HEK293 (cell line): ENCODE results near the gene PRMT2.

Experiments
- CTCF ChIA-PET: fragments of 350-600 bp; formaldehyde crosslinking; extraction: SDS; loops from one replicate; lab custom pipeline; 2021; ENCODE audit warnings: antibody characterized with exemption; lab: Yijun Ruan, JAX
- POLR2A ChIA-PET: fragments of 300-600 bp; formaldehyde crosslinking; extraction: SDS; loops from one replicate; lab custom pipeline; 2020; ENCODE audit warnings: antibody characterized with exemption, inconsistent platforms; lab: Yijun Ruan, JAX
- H3K27ac ChIP-seq: fragments of 200-500 bp; sonication (Bioruptor generic); 2 replicates; pipeline ENCODE4 v1.5.1; 2014; ENCODE audit warnings: low read depth, low read length, control low read depth, inconsistent platforms; ENCODE audit errors: extremely low read depth
- H3K36me3 ChIP-seq, 2 experiments: fragments of 200-500 bp in 1 of 2; sonication (Bioruptor generic) in 1 of 2; 1 replicate in 1 of 2; 2 replicates in 1 of 2; pipeline ENCODE4 v1.5.1; 2014 to 2017; ENCODE audit warnings: inconsistent platforms in 2 of 2, low read length in 2 of 2; ENCODE audit not compliant: control insufficient read depth in 2 of 2, insufficient read depth in 1 of 2
- H3K4me1 ChIP-seq: fragments of 200-500 bp; sonication (Bioruptor generic); 2 replicates; pipeline ENCODE4 v1.5.1; 2014; ENCODE audit warnings: mild to moderate bottlenecking, low read length, inconsistent platforms; ENCODE audit not compliant: control insufficient read depth, insufficient read depth
- H3K4me3 ChIP-seq: 2 replicates; pipeline ENCODE4 v1.5.1; 2011; ENCODE audit warnings: low read depth, mild to moderate bottlenecking, control low read depth, low read length, moderate library complexity
- H3K9me3 ChIP-seq: fragments of 200-500 bp; sonication (Bioruptor generic); 2 replicates; pipeline ENCODE4 v1.5.1; 2014; ENCODE audit warnings: low read depth, low read length, inconsistent platforms; ENCODE audit not compliant: control insufficient read depth, insufficient read depth
- FEZF1 ChIP-seq: fragments of 450-650 bp; formaldehyde crosslinking; IDR thresholded peaks from 2 replicates; pipeline ENCODE4 v1.5.1; 2016; ENCODE audit warnings: missing biosample characterization, missing genetic modification characterization
- GLI2 ChIP-seq: fragments of 450-650 bp; formaldehyde crosslinking; IDR thresholded peaks from 2 replicates; pipeline ENCODE4; 2017; ENCODE audit warnings: missing biosample characterization, missing genetic modification characterization, low read depth, borderline replicate concordance
- GLIS2 ChIP-seq: fragments of 450-650 bp; formaldehyde crosslinking; IDR thresholded peaks from 2 replicates; pipeline ENCODE4 v1.5.1; 2016; ENCODE audit warnings: missing biosample characterization, missing genetic modification characterization
- KLF1 ChIP-seq: fragments of 450-650 bp; formaldehyde crosslinking; IDR thresholded peaks from 2 replicates; pipeline ENCODE4 v1.5.1; 2016; ENCODE audit warnings: missing biosample characterization, missing genetic modification characterization
- KLF8 ChIP-seq: fragments of 450-650 bp; formaldehyde crosslinking; IDR thresholded peaks from 2 replicates; pipeline ENCODE4 v1.5.1; 2016; ENCODE audit warnings: missing biosample characterization, missing genetic modification characterization
- MZF1 ChIP-seq: fragments of 450-650 bp; formaldehyde crosslinking; IDR thresholded peaks from 2 replicates; pipeline ENCODE4 v1.5.1; 2017; ENCODE audit warnings: missing biosample characterization, missing genetic modification characterization, borderline replicate concordance
- SCRT1 ChIP-seq: fragments of 450-650 bp; formaldehyde crosslinking; IDR thresholded peaks from 2 replicates; pipeline ENCODE4 v1.5.1; 2016; ENCODE audit warnings: missing biosample characterization, missing genetic modification characterization, borderline replicate concordance
- SCRT2 ChIP-seq: fragments of 450-650 bp; formaldehyde crosslinking; IDR thresholded peaks from 2 replicates; pipeline ENCODE4 v1.5.1; 2016; ENCODE audit warnings: missing biosample characterization, missing genetic modification characterization
- TRIM28 ChIP-seq: IDR thresholded peaks from 2 replicates; pipeline ENCODE4 v1.6.1; 2011; ENCODE audit warnings: low read length, control low read depth, borderline replicate concordance
- WT1 ChIP-seq: fragments of 450-650 bp; formaldehyde crosslinking; IDR thresholded peaks from 2 replicates; pipeline ENCODE4 v1.5.1; 2016; ENCODE audit warnings: missing biosample characterization, missing genetic modification characterization
- YY1 ChIP-seq: fragments of 450-650 bp; formaldehyde crosslinking; IDR thresholded peaks from 2 replicates; pipeline ENCODE4 v1.5.1; 2018; ENCODE audit warnings: missing biosample characterization, missing genetic modification characterization
- ZFP41 ChIP-seq: fragments of 450-650 bp; formaldehyde crosslinking; IDR thresholded peaks from 2 replicates; pipeline ENCODE4 v1.5.1; 2016; ENCODE audit warnings: missing biosample characterization, missing genetic modification characterization, borderline replicate concordance
- ZNF112 ChIP-seq: fragments of 450-650 bp; formaldehyde crosslinking; IDR thresholded peaks from 2 replicates; pipeline ENCODE4 v1.5.0; 2017; ENCODE audit warnings: missing biosample characterization, missing genetic modification characterization
- ZNF132 ChIP-seq: fragments of 450-650 bp; formaldehyde crosslinking; IDR thresholded peaks from 2 replicates; pipeline ENCODE4 v1.5.1; 2017; ENCODE audit warnings: missing biosample characterization, missing genetic modification characterization, borderline replicate concordance
- ZNF138 ChIP-seq: fragments of 450-650 bp; formaldehyde crosslinking; IDR thresholded peaks from 2 replicates; pipeline ENCODE4 v1.5.1; 2016; ENCODE audit warnings: missing biosample characterization, missing genetic modification characterization, borderline replicate concordance
- ZNF175 ChIP-seq: fragments of 450-650 bp; formaldehyde crosslinking; IDR thresholded peaks from 2 replicates; pipeline ENCODE4 v1.5.1; 2016; ENCODE audit warnings: missing biosample characterization, missing genetic modification characterization
- ZNF248 ChIP-seq: fragments of 450-650 bp; formaldehyde crosslinking; IDR thresholded peaks from 2 replicates; pipeline ENCODE4 v1.5.1; 2017; ENCODE audit warnings: missing biosample characterization, missing genetic modification characterization
- ZNF292 ChIP-seq: fragments of 450-650 bp; formaldehyde crosslinking; IDR thresholded peaks from 2 replicates; pipeline ENCODE4 v1.5.1; 2016; ENCODE audit warnings: low read depth, missing biosample characterization, missing genetic modification characterization, borderline replicate concordance
- ZNF354C ChIP-seq: fragments of 450-650 bp; formaldehyde crosslinking; IDR thresholded peaks from 2 replicates; pipeline ENCODE4 v1.5.1; 2016; ENCODE audit warnings: missing biosample characterization, missing genetic modification characterization, low read depth, borderline replicate concordance
- ZNF423 ChIP-seq: fragments of 450-650 bp; formaldehyde crosslinking; IDR thresholded peaks from 2 replicates; pipeline ENCODE4 v1.5.1; 2016; ENCODE audit warnings: missing biosample characterization, missing genetic modification characterization
- ZNF510 ChIP-seq: fragments of 450-650 bp; formaldehyde crosslinking; IDR thresholded peaks from 2 replicates; pipeline ENCODE4 v1.5.1; 2018; ENCODE audit warnings: mild to moderate bottlenecking, missing genetic modification characterization, missing biosample characterization; ENCODE audit not compliant: insufficient replicate concordance
- ZNF529 ChIP-seq: fragments of 450-650 bp; formaldehyde crosslinking; IDR thresholded peaks from 2 replicates; pipeline ENCODE4 v1.5.1; 2017; ENCODE audit warnings: missing genetic modification characterization, missing biosample characterization; ENCODE audit not compliant: insufficient replicate concordance
- ZNF596 ChIP-seq: fragments of 450-650 bp; IDR thresholded peaks from 2 replicates; pipeline ENCODE4 v1.5.0; 2018; ENCODE audit warnings: missing biosample characterization, mild to moderate bottlenecking, missing genetic modification characterization, moderate library complexity
- ZSCAN23 ChIP-seq: fragments of 450-650 bp; formaldehyde crosslinking; IDR thresholded peaks from 2 replicates; pipeline ENCODE4 v1.5.1; 2016; ENCODE audit warnings: missing biosample characterization, missing genetic modification characterization
- TF ChIP-seq, protein P1 (sequence below): fragments of 450-650 bp; formaldehyde crosslinking; IDR thresholded peaks from 2 replicates; pipeline ENCODE4 v1.5.1; 2016; ENCODE audit warnings: missing biosample characterization, missing genetic modification characterization
- TF ChIP-seq, protein P2 (sequence below): fragments of 450-650 bp; formaldehyde crosslinking; IDR thresholded peaks from 2 replicates; pipeline ENCODE4 v1.5.1; 2017; ENCODE audit warnings: missing biosample characterization, missing genetic modification characterization
- TF ChIP-seq, protein P3 (sequence below): fragments of 450-650 bp; formaldehyde crosslinking; IDR thresholded peaks from 2 replicates; pipeline ENCODE4 v1.5.1; 2016; ENCODE audit warnings: missing biosample characterization, missing genetic modification characterization
- TF ChIP-seq, protein P4 (sequence below): fragments of 450-650 bp; formaldehyde crosslinking; IDR thresholded peaks from 2 replicates; pipeline ENCODE4 v1.5.1; 2017; ENCODE audit warnings: missing biosample characterization, missing genetic modification characterization

The PRMT2 gene

DNA sequence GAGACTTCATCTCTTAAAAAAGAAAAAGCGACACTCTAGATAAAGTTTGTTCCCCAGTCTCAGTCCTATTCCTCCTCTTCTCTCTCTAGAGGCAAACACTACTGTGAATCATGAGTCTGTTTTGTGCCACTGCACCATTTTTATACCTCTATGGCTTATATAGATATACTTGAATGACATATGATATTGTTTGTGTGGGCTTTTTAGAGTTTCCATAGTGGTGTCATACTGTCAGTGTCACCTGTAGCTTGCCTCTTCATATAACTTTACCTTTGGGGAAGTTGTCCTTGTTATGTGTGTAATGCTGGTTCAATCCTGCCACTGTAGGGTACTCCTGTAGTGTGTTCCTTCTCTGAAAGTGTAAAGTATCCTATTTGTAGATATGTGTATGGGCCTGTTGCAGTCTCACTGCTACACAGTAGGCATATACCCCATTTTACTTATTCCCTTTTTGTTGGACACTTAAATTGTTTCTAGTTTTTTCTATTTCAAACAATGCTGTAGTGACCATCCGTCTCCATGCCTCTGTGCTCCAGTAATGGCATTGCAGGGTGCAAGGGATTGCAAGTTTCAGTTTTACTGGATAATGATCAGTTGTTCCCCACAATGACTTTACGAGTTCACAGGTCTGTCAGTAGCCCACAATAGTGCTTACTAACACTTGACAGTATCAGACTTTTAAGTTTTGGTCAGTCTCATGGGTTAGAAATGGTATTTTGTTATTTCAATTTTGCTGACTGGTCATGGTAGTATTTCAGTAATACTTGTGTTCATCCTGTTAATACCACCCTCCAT lies 2.7 kb downstream of the PRMT2 start (continued):
- TF ChIP-seq ZNF292 (tag by site-specific recombination): no peak
- TF ChIP-seq, protein P1, sequence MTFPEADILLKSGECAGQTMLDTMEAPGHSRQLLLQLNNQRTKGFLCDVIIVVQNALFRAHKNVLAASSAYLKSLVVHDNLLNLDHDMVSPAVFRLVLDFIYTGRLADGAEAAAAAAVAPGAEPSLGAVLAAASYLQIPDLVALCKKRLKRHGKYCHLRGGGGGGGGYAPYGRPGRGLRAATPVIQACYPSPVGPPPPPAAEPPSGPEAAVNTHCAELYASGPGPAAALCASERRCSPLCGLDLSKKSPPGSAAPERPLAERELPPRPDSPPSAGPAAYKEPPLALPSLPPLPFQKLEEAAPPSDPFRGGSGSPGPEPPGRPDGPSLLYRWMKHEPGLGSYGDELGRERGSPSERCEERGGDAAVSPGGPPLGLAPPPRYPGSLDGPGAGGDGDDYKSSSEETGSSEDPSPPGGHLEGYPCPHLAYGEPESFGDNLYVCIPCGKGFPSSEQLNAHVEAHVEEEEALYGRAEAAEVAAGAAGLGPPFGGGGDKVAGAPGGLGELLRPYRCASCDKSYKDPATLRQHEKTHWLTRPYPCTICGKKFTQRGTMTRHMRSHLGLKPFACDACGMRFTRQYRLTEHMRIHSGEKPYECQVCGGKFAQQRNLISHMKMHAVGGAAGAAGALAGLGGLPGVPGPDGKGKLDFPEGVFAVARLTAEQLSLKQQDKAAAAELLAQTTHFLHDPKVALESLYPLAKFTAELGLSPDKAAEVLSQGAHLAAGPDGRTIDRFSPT: no peak
- TF ChIP-seq SCRT1 (tag by site-specific recombination): no peak
- no peak for TF ChIP-seq KLF1
- TF ChIP-seq MZF1: peak; percentile 98; the same call in 1 of the 2 replicates
- TF ChIP-seq TRIM28: no peak
- TF ChIP-seq GLI2 (tag by site-specific recombination): no peak
- no peak for TF ChIP-seq ZNF354C (tag by site-specific recombination)
- TF ChIP-seq ZNF510 (tag by site-specific recombination): no peak
- TF ChIP-seq ZNF423 (tag by site-specific recombination): no peak
- no peak for TF ChIP-seq WT1
- no peak for TF ChIP-seq ZNF248 (tag by site-specific recombination)
- TF ChIP-seq SCRT2: peak; percentile 78
- no peak for TF ChIP-seq ZNF596 (tag by site-specific recombination)
- TF ChIP-seq ZFP41: no peak
- no peak for TF ChIP-seq YY1 (tag by site-specific recombination)
- TF ChIP-seq ZNF529: no peak
- no peak for TF ChIP-seq FEZF1 (tag by site-specific recombination)
- TF ChIP-seq, all 188 proteins: peak for 4

DNA sequence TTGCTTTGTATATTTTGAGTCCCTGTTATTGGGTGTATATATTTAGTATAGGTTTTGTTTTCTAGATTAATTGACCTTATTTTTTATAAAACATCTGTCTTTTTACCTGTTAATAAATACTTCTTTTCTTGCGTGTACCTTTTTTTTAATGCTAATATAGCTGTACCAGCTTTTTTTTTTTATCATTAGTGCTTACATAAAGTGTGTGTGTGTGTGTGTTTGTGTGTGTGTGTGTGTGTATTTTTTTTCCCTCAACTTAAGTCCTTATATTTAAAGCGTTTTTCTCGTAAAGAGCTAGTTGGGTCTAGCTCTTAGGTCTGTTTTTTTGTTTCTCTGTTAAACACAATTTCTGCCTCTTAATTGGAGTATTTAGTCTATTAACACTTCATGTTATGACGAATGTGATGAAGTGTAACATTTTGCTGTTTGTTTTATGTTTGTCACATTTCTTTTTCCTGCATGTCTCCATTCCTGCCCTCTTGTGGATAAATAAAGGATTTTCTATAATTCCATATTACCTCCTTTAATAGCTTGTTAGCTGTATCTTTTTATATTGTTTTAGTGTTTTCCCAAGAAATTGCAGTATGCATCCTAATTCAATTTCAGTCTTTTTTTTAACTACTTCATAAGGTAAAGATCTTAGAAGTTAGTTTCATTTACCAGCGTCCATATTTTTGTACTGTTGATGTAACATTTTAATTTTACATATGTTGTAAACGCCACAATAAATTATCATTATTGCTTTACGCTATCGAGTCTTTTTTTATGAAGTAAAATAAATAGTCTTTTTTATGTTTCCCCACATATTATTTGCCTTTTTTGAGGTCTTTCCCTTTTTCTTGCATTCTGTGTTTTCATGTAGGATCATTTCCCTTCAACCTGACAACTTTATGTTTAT lies 4.3 kb downstream of the PRMT2 start:
- Histone ChIP-seq H3K4me3 (no peak overlapping the region), H3K36me3 (peaks cover 20 to 32% of the 10 kb centered on the region in 2 experiments), H3K9me3 (no peaks in the 10 kb centered on the region), H3K4me1 (peaks cover 9% of the 10 kb centered on the region; the same call in 1 of the 2 replicates), H3K27ac (no peak overlapping the region)
- CTCF ChIA-PET: interaction anchor here (0.6 to 1.7 kb wide), 14 partner anchors 13 to 327 kb away, joined by 3 to 7 read pairs (median 4); partner anchors contain the start of gene S100B
- POLR2A ChIA-PET: interaction anchor here (0.5 to 1.2 kb wide), 4 partner anchors 28 to 314 kb away, joined by 3 to 5 read pairs (median 4); a partner anchor contains a TSS
- no peak for TF ChIP-seq GLIS2
- no peak for TF ChIP-seq ZNF175 (tag by site-specific recombination)
- no peak for TF ChIP-seq ZSCAN23
- TF ChIP-seq ZNF112 (tag by site-specific recombination): no peak
- TF ChIP-seq, protein P2, sequence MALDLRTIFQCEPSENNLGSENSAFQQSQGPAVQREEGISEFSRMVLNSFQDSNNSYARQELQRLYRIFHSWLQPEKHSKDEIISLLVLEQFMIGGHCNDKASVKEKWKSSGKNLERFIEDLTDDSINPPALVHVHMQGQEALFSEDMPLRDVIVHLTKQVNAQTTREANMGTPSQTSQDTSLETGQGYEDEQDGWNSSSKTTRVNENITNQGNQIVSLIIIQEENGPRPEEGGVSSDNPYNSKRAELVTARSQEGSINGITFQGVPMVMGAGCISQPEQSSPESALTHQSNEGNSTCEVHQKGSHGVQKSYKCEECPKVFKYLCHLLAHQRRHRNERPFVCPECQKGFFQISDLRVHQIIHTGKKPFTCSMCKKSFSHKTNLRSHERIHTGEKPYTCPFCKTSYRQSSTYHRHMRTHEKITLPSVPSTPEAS (tag by site-specific recombination): peak; percentile 87
- TF ChIP-seq ZNF138 (tag by site-specific recombination): no peak
- TF ChIP-seq, protein P3, sequence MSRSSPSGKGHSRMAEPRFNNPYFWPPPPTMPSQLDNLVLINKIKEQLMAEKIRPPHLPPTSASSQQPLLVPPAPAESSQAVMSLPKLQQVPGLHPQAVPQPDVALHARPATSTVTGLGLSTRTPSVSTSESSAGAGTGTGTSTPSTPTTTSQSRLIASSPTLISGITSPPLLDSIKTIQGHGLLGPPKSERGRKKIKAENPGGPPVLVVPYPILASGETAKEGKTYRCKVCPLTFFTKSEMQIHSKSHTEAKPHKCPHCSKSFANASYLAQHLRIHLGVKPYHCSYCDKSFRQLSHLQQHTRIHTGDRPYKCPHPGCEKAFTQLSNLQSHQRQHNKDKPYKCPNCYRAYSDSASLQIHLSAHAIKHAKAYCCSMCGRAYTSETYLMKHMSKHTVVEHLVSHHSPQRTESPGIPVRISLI (tag by site-specific recombination): 0 out of 2 replicates have a peak, but pooled peaks have one; percentile 41
- no peak for TF ChIP-seq ZNF132 (tag by site-specific recombination)
- TF ChIP-seq, protein P4, sequence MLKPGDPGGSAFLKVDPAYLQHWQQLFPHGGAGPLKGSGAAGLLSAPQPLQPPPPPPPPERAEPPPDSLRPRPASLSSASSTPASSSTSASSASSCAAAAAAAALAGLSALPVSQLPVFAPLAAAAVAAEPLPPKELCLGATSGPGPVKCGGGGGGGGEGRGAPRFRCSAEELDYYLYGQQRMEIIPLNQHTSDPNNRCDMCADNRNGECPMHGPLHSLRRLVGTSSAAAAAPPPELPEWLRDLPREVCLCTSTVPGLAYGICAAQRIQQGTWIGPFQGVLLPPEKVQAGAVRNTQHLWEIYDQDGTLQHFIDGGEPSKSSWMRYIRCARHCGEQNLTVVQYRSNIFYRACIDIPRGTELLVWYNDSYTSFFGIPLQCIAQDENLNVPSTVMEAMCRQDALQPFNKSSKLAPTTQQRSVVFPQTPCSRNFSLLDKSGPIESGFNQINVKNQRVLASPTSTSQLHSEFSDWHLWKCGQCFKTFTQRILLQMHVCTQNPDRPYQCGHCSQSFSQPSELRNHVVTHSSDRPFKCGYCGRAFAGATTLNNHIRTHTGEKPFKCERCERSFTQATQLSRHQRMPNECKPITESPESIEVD: peak; percentile 59
- TF ChIP-seq KLF8 (tag by site-specific recombination): no peak
